ENCODE data around the gene C6orf15.

C6orf15 gene

DNA sequence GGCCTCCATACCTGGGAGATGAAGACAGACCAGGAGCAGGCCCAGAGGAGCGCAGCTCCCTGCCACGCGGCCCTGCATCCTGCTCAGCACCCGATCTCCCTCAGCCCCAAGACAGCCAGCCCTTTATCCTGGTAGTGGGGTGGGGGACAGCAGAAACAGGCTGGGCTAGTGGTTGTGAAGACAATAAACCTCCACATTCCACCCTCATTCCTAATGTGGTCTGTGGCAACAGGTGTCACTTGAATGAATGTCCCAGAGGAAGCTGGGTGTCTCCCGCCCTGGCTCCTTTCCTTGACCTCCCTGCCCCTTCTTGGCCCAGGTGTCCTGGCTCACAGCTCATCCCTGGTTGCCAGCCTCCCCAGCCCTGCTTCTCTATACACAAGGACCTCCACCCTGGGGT lies at the start of gene C6orf15:
Gene C6orf15 (minus strand): TSS at position 98 of the 400 bp plus-strand sequence. CDS start 20 bp downstream, at position 78.
- Histone ChIP-seq H3K9ac (ENCODE audit: low read depth, low read length) (no peak within 1 kb of the TSS), H3K9me3 (ENCODE audit: insufficient read depth, low read depth, low read length) (no peaks in the 10 kb centered on the region), H3K4me1 (ENCODE audit: insufficient read depth, low read length) (peaks cover 26% of the 10 kb centered on the region), H3K27ac (ENCODE audit: low read length) (no peak within 1 kb of the TSS), H3K27me3 (ENCODE audit: insufficient read depth, low read length) (peaks cover 23% of the 10 kb centered on the region), H3K36me3 (ENCODE audit: insufficient read depth, low read depth, low read length) (no peaks in the 10 kb centered on the region), H3K4me3 (ENCODE audit: low read length) (no peak within 1 kb of the TSS)

DNA sequence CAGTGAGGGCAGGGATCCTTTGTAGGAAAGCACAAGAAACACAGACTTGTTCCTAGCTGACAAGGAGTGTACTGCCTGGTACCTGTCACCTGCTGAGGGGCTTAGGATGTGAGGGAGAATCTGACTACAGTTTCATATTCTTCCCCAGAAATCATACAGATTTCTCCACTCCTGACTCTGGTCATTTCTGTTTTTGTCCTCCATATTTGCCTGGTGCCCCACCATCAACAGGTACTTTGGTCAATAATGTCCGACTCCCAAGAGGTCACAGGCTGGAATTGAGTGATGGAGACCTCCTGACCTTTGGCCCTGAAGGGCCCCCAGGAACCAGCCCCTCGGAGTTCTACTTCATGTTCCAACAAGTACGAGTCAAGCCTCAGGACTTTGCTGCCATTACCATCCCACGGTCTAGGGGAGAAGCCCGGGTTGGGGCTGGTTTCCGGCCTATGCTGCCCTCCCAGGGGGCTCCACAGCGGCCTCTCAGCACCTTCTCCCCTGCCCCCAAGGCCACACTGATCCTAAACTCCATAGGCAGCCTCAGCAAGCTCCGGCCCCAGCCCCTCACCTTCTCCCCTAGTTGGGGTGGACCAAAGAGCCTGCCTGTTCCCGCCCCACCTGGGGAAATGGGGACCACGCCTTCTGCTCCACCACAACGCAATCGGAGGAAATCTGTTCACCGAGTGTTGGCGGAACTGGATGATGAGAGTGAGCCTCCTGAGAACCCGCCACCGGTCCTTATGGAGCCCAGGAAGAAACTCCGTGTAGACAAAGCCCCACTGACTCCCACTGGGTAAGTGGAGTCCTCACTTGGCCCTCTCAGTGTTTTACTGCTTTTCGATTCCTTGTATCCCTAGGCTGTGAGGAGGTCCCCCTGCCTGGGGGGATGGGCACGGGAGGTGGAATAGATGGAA lies 49.1 kb upstream of the C6orf15 start:
- H3K27ac ChIP-seq (ENCODE audit: low read length): no peak overlapping the region
- no peaks in the 10 kb centered on the region for H3K27me3 ChIP-seq (ENCODE audit: insufficient read depth, low read length)
- H3K36me3 ChIP-seq (ENCODE audit: insufficient read depth, low read depth, low read length): peaks cover 50% of the 10 kb centered on the region
- no peak overlapping the region for H3K9ac ChIP-seq (ENCODE audit: low read depth, low read length)
- peaks cover 17% of the 10 kb centered on the region; the same call in 1 of the 2 replicates for H3K4me1 ChIP-seq (ENCODE audit: insufficient read depth, low read length)
- H3K9me3 ChIP-seq (ENCODE audit: insufficient read depth, low read depth, low read length): no peaks in the 10 kb centered on the region
- no peak overlapping the region for H3K4me3 ChIP-seq (ENCODE audit: low read length)

DNA sequence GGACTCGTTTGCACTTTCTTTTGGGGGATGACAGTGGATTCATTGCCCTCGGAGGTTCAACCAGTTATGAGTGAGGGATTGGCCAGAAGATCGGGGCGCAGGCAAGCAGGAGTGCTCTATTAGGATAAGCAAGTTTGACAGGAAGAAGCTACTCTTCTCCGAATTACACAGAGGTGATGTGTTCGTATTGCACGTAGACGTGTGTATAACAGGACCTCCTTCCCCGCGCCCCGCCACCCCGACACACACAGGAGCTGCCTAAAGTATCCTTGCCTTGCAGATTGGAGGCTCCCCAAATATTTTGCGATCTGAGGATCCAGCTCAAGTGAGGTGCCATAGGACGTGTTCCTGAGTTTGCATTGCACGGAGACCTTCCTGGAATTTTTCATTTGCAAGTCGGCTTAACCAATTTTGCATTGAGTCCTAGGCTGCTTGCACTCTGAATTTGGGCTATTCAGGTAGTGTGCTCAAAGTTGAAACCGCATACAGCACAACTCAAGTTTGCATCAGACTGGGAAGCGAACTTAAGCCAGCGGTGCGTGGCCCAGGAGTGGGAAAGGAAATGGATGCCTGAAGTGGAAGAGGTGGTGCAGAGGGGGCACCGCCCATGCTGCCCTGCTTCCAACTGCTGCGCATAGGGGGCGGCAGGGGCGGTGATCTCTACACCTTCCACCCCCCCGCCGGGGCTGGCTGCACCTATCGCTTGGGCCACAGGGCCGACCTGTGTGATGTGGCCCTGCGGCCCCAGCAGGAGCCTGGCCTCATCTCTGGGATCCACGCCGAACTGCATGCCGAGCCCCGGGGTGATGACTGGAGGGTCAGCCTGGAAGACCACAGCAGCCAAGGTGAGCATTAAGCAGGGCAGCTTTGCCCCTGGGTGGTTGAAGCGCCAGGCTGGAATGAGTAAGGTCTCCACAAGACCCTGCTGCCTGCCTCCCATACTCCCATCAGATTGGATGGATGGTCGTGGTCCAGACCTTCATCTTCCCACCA lies 46.8 kb upstream of the C6orf15 start:
- Histone ChIP-seq H3K27ac (ENCODE audit: low read length) (no peak overlapping the region), H3K9me3 (ENCODE audit: insufficient read depth, low read depth, low read length) (no peaks in the 10 kb centered on the region), H3K9ac (ENCODE audit: low read depth, low read length) (peak overlapping the region; percentile 34; the same call in 1 of the 2 replicates), H3K27me3 (ENCODE audit: insufficient read depth, low read length) (no peaks in the 10 kb centered on the region), H3K36me3 (ENCODE audit: insufficient read depth, low read depth, low read length) (peaks cover 52% of the 10 kb centered on the region), H3K4me1 (ENCODE audit: insufficient read depth, low read length) (peaks cover 7% of the 10 kb centered on the region; the same call in 1 of the 2 replicates), H3K4me3 (ENCODE audit: low read length) (peak overlapping the region; percentile 90)

DNA sequence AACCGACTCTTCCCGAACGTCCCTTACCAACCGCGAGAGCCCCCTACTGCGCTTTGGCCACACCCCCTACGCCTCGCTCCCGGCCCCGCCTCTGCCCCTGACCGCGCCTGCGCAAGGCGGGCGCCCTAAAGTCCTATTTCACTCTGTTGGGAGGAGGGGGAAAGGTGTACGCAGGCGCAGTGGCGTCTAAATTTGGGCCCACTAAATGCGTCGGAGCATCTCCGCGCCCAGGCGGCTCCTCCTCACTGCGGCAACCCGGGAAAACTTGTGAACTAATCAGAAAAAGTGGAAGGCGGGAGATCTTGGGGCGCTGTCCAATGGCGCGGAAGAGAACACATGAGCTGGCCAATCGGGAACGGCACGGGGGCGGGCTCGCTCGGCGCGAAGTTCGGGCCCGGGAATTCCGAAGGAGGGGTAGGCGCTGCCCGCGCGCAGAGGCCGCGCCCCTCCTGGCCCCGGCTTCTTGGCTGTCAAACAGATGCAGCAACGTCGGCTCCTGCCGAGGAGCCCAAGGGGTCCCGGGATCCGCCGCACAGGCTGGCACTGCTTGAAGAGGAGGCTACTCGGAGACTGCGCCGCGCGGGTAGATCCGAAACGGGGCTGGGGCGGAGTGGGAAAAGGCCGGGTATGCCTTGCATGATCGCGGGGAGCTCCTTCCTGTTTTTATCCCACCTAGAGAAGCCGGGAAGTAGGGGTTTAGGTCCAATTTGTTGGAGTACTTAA lies 45.9 kb upstream of the C6orf15 start, which contains the start of gene TCF19:
Gene TCF19 (plus strand): TSS at position 450 of the 723 bp plus-strand sequence. CDS start 881 bp downstream, outside the sequence.
- no peaks in the 10 kb centered on the region for H3K27me3 ChIP-seq (ENCODE audit: insufficient read depth, low read length)
- peaks cover 47% of the 10 kb centered on the region for H3K36me3 ChIP-seq (ENCODE audit: insufficient read depth, low read depth, low read length)
- H3K27ac ChIP-seq (ENCODE audit: low read length): no peak within 1 kb of the TSS
- peak within 1 kb of the TSS; percentile 90; the same call in 1 of the 2 replicates for H3K9ac ChIP-seq (ENCODE audit: low read depth, low read length)
- peaks cover 7% of the 10 kb centered on the region; the same call in 1 of the 2 replicates for H3K4me1 ChIP-seq (ENCODE audit: insufficient read depth, low read length)
- no peaks in the 10 kb centered on the region for H3K9me3 ChIP-seq (ENCODE audit: insufficient read depth, low read depth, low read length)
- peak within 1 kb of the TSS; percentile 90 for H3K4me3 ChIP-seq (ENCODE audit: low read length)

DNA sequence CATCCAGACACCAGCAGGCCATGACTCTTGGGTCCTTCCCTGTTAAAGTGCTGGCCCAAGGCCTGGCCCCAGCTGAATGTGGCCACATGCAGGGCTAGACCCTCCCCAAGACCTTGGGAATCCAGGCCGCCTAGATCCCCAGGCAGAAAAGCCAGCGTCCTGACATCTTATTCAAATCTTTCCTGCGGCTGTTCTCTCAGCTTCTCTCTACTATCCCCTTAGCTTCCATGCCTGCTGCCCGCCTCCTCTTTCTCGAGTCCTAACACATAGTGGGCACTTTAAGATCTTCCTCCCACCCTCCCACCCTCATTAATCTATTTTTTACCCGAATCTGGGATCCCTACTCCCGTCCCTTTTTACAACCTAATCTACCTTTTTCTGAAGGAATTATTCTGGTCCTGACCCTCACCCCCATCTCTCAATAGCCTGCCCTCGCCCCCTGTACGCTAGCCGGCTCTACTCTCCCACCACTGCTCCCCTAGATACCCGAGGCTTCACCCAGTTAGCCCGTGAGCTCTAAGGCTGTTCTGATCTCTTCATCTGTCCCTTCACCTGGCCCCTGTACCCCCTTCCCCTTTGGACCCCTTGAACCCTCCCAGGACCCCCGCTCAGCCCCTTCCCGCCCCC lies 45.3 kb upstream of the C6orf15 start, which contains the start of gene CCHCR1:
Gene CCHCR1 (minus strand): TSS at position 290 of the 627 bp plus-strand sequence. CDS start 202 bp downstream, at position 88.
- Histone ChIP-seq H3K4me3 (ENCODE audit: low read length) (peak within 1 kb of the TSS; percentile 90), H3K9ac (ENCODE audit: low read depth, low read length) (peak within 1 kb of the TSS; percentile 90; the same call in 1 of the 2 replicates), H3K4me1 (ENCODE audit: insufficient read depth, low read length) (peaks cover 7% of the 10 kb centered on the region; the same call in 1 of the 2 replicates), H3K36me3 (ENCODE audit: insufficient read depth, low read depth, low read length) (peaks cover 41% of the 10 kb centered on the region), H3K27ac (ENCODE audit: low read length) (no peak within 1 kb of the TSS), H3K9me3 (ENCODE audit: insufficient read depth, low read depth, low read length) (no peaks in the 10 kb centered on the region), H3K27me3 (ENCODE audit: insufficient read depth, low read length) (no peaks in the 10 kb centered on the region)

DNA sequence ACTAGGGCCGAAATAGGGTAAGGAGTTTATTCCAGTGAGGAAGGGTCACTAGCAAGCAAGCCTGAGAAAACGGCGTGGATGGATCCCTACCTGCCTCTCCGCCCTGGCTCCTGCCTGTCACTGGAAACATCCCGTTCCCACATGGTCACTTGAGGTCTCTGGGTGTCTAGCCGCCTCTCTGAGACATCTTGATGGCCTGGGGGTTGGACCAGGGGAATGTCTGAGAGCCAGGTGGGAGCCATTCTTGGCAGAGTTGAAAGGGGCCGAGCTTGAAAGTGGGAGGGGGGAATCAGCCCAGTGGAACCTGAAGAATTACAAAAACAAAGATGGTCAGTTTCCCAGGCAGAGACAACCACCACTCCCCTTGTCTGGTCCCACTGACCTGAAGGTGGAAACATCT lies 44.3 kb upstream of the C6orf15 start:
- no peak overlapping the region for H3K27ac ChIP-seq (ENCODE audit: low read length)
- H3K9ac ChIP-seq (ENCODE audit: low read depth, low read length): no peak overlapping the region

DNA sequence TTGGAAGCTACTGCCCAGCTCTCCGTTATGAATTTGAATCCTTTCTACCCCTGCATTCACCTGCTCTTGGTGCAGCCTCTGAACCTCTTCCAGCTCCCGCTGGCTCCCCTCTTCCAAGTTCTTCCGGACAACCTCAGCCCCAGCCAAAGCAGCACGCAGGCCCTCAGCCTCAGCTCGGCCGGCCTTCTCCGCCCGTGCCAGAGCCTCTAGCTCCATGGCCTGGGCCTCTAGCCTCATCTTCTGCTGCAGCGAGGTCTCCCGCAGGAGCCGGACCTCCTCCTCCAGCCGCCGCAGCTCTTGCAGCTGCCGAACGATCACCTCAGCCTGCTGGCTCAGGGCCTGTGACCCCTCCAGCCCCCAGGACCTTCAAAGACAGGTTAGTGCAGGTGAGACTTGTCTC lies 42.1 kb upstream of the C6orf15 start:
- Histone ChIP-seq H3K36me3 (ENCODE audit: insufficient read depth, low read depth, low read length) (peaks cover 42% of the 10 kb centered on the region), H3K4me3 (ENCODE audit: low read length) (no peak overlapping the region), H3K9me3 (ENCODE audit: insufficient read depth, low read depth, low read length) (no peaks in the 10 kb centered on the region), H3K27ac (ENCODE audit: low read length) (no peak overlapping the region), H3K4me1 (ENCODE audit: insufficient read depth, low read length) (peaks cover 7% of the 10 kb centered on the region; the same call in 1 of the 2 replicates), H3K27me3 (ENCODE audit: insufficient read depth, low read length) (no peaks in the 10 kb centered on the region), H3K9ac (ENCODE audit: low read depth, low read length) (no peak overlapping the region)

More for the DNA sequence above, 44.3 kb upstream of the C6orf15 start:
- H3K4me3 ChIP-seq (ENCODE audit: low read length): no peak overlapping the region
- no peaks in the 10 kb centered on the region for H3K27me3 ChIP-seq (ENCODE audit: insufficient read depth, low read length)
- H3K9me3 ChIP-seq (ENCODE audit: insufficient read depth, low read depth, low read length): no peaks in the 10 kb centered on the region
- peaks cover 7% of the 10 kb centered on the region; the same call in 1 of the 2 replicates for H3K4me1 ChIP-seq (ENCODE audit: insufficient read depth, low read length)
- H3K36me3 ChIP-seq (ENCODE audit: insufficient read depth, low read depth, low read length): peaks cover 31% of the 10 kb centered on the region

DNA sequence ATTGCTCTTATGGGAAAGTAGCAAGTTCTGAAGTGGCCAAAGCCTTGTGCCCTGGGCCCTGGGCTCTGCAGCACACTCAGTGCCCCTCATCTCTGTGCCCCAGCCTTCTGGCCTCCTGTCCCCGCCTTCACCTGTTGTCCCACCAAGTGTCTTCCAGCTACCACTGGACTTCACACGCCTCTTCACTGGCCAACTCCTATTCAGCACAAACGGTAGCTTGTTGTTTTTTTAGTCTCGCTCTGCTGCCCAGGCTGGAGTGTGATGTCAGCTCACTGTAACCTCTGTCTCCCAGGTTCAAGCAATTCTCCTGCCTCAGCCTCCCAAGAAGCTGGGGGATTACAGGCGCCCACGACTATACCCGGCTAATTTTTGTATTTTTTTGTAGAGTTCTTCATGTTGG lies 40.4 kb upstream of the C6orf15 start:
- Histone ChIP-seq H3K36me3 (ENCODE audit: insufficient read depth, low read depth, low read length) (peaks cover 47% of the 10 kb centered on the region), H3K9me3 (ENCODE audit: insufficient read depth, low read depth, low read length) (no peaks in the 10 kb centered on the region), H3K4me3 (ENCODE audit: low read length) (no peak overlapping the region), H3K9ac (ENCODE audit: low read depth, low read length) (no peak overlapping the region), H3K27me3 (ENCODE audit: insufficient read depth, low read length) (no peaks in the 10 kb centered on the region), H3K27ac (ENCODE audit: low read length) (no peak overlapping the region), H3K4me1 (ENCODE audit: insufficient read depth, low read length) (peaks cover 7% of the 10 kb centered on the region; the same call in 1 of the 2 replicates)

DNA sequence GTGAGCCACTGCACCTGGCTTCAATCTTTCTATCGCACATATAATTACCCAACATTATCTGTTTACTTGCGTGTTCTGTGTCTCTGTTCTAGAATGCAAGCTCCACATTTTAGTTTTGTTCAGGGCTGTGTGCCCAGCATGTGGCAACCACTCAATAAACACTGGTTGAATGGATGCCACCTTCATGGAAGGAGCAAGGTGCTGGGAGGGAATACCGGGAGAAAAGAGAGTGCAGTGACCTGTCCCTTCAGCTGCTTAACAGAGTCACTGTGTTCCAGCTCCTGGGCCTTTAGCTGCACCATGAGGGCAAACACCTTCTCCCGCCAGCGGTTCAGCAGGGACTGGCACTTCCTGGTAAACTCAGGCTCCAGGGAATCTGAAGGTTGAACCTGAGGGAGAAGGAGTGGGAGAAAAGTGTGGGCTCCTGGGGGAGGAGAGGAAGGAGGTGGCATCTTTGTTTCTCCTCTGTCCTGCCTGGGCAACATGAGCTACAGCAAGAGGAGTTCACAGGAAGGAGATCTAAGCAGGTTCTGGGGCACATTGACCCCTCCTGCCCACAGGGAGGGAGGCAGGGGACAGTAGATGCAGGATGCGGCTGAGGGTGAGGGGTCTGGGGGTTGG lies 37.6 kb upstream of the C6orf15 start:
- Histone ChIP-seq H3K36me3 (ENCODE audit: insufficient read depth, low read depth, low read length) (peaks cover 52% of the 10 kb centered on the region), H3K27me3 (ENCODE audit: insufficient read depth, low read length) (no peaks in the 10 kb centered on the region), H3K27ac (ENCODE audit: low read length) (no peak overlapping the region), H3K4me1 (ENCODE audit: insufficient read depth, low read length) (no peaks in the 10 kb centered on the region), H3K4me3 (ENCODE audit: low read length) (no peak overlapping the region), H3K9me3 (ENCODE audit: insufficient read depth, low read depth, low read length) (no peaks in the 10 kb centered on the region), H3K9ac (ENCODE audit: low read depth, low read length) (no peak overlapping the region)

DNA sequence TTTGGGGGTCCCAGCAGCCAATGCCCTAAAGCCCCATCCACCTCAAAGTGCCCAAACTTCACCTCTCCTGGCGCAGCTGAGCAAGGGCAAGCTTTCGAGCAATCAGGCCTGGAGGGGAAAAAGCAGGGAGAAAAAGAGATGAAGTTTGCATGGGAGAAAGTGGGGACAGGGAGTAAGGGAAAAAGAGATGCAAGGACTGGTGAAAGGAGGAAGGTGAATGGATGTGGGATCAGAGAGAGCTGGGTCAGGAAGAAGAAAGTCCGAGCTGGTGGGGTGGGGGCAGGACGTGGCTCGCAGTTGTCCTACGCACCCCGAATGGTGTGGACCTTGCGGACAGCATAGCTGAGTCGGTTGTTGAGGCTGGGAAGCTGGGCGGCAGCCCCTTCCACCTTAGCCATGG lies 33.0 kb upstream of the C6orf15 start:
- Histone ChIP-seq H3K4me1 (ENCODE audit: insufficient read depth, low read length) (peaks cover 14% of the 10 kb centered on the region; the same call in 1 of the 2 replicates), H3K9me3 (ENCODE audit: insufficient read depth, low read depth, low read length) (no peaks in the 10 kb centered on the region), H3K9ac (ENCODE audit: low read depth, low read length) (no peak overlapping the region), H3K4me3 (ENCODE audit: low read length) (no peak overlapping the region), H3K36me3 (ENCODE audit: insufficient read depth, low read depth, low read length) (peaks cover 58% of the 10 kb centered on the region), H3K27me3 (ENCODE audit: insufficient read depth, low read length) (no peaks in the 10 kb centered on the region), H3K27ac (ENCODE audit: low read length) (no peak overlapping the region)

All from iPS-20b (cell line).